Psoas muscle (tissue), 8 donors: Measurements from ENCODE around the gene CAPN8. TPM values are rescaled to one million over a fixed set of nuclear protein-coding genes. Genes with fewer than 3 reads are reported as not detected.

Experiments
- ATAC-seq, 4 donors: fragments of 200-7000 bp; cut with Tn5 transposase; one replicate each; pipeline ENCODE4 v1.9.1; 2020; ENCODE audit warnings: moderate library complexity in 3 of 4, mild to moderate bottlenecking in 2 of 4
- DNase-seq, 2 donors: peaks; one replicate each; pipeline ENCODE4 v3.0.0-alpha.2; 2020
- H3K27ac ChIP-seq: fragments of 200-600 bp; one replicate; pipeline ENCODE4 v1.8.0; 2022
- H3K27me3 ChIP-seq, 3 donors: fragments of 200-600 bp in 1 of 3; one replicate each; pipeline versions ENCODE4 v1.6.1 to v1.8.0; 2013 to 2022; ENCODE audit warnings: low read length in 2 of 3, mild to moderate bottlenecking in 2 of 3, moderate library complexity in 1 of 3; ENCODE audit not compliant: insufficient read depth in 3 of 3
- H3K36me3 ChIP-seq, 2 donors: fragments of 200-600 bp in 1 of 2; one replicate each; pipeline versions ENCODE4 v1.6.1 to v1.8.0; 2013 to 2022; ENCODE audit warnings: low read depth in 1 of 2, mild to moderate bottlenecking in 1 of 2, moderate library complexity in 1 of 2; ENCODE audit not compliant: insufficient read depth in 1 of 2
- H3K4me1 ChIP-seq: fragments of 200-600 bp; one replicate; pipeline ENCODE4 v1.8.0; 2022
- H3K4me3 ChIP-seq: fragments of 200-600 bp; one replicate; pipeline ENCODE4 v1.8.0; 2022; ENCODE audit warnings: mild to moderate bottlenecking
- H3K9me3 ChIP-seq: fragments of 200-600 bp; one replicate; pipeline ENCODE4 v1.8.0; 2022
- CTCF ChIP-seq: fragments of 200-600 bp; IDR thresholded peaks from one replicate; pipeline ENCODE4 v1.8.0; 2022; ENCODE audit warnings: antibody characterized with exemption
- WGBS, 3 donors: extraction: QIAGEN DNeasy Blood & Tissue Kit; methylation state at CpG; one replicate each; pipeline versions ENCODE4 v1.1.6 to v1.1.7; 2013; 5-methylcytosine and 5-hydroxymethylcytosine counted together
- intact Hi-C, 2 donors: fragments of 100-400 bp; cut with DNase I; formaldehyde crosslinking; loops; one replicate each; pipeline versions ENCODE4 v1.11.0 to v1.14.2; 2022
- polyA plus RNA-seq, 3 donors: library from polyadenylated mRNA; stranded (reverse); fragments of 200-250 nt; gene quantifications; one replicate each; pipeline ENCODE4 v1.2.3, GENCODE V29; 2013
- total RNA-seq, 4 donors: library from RNA; stranded (reverse); fragmentation: NEBNext Ultra II Directional in 2 of 4; extraction: Animal tissue kit (Norgen Biotek cat#: 25700) in 2 of 4; gene quantifications; one replicate each; pipeline versions ENCODE4 v1.2.1 to v1.2.4, GENCODE V29; 2021 to 2023
- donor health status: healthy with polysubstance abuse.
- donor health status: DM: no; HTN: no; CAD: no; lungs with moderate emphysema.
- donor health status: Bipolar disorder and iron deficiency.
- donor health status: healthy.
- donor health status: DM: yes; HTN: yes; CAD: no.
- donor health status: DM: no; HTN: no; CAD: no.
- donor health status: DM: no; HTN: no; CAD: no.
- donor health status: DM: yes; HTN: yes; CAD: no.

CAPN8 gene
- total and polyA plus RNA-seq, 7 donors, result 0.04 to 5.4 (median 0.78) TPM; not detected in 2

GRCh38 chr1:223496883-223497282 is 168.6 kb downstream of the CAPN8 start:
- Histone ChIP-seq H3K9me3 (no peaks in the 10 kb centered on the region), H3K4me3 (no peak overlapping the region), H3K36me3 (no peaks in the 10 kb centered on the region), H3K4me1 (no peaks in the 10 kb centered on the region), H3K27ac (no peak overlapping the region), H3K27me3 (no peaks in the 10 kb centered on the region)
- no peak for TF ChIP-seq CTCF
- intact Hi-C loops, result no loop called here
- no peak for ATAC-seq
- no peak for DNase-seq
- WGBS, 3 donors, result 83 to 88% (median 87%) methylated on average over 6 of the region's 6 CpGs

GRCh38 chr1:223494926-223495645 is 170.4 kb downstream of the CAPN8 start:
- no peaks in the 10 kb centered on the region for H3K4me1 ChIP-seq
- no peaks in the 10 kb centered on the region for H3K36me3 ChIP-seq
- no peaks in the 10 kb centered on the region for H3K9me3 ChIP-seq
- WGBS, 3 donors, result 88 to 92% (median 91%) methylated on average over 11 of the region's 11 CpGs
- DNase-seq, result no peak
- intact Hi-C loops, result no loop called here
- no peak for TF ChIP-seq CTCF
- no peak for ATAC-seq
- no peaks in the 10 kb centered on the region for H3K27me3 ChIP-seq
- no peak overlapping the region for H3K4me3 ChIP-seq
- H3K27ac ChIP-seq, result no peak overlapping the region

- no peaks in the 10 kb centered on the region for H3K36me3 ChIP-seq
- no peak for ATAC-seq
- H3K4me1 ChIP-seq, result no peaks in the 10 kb centered on the region
- intact Hi-C loops, result no loop called here
- no peak overlapping the region for H3K4me3 ChIP-seq
- no peak for TF ChIP-seq CTCF
- H3K27ac ChIP-seq, result no peak overlapping the region
- no peak for DNase-seq
- no peaks in the 10 kb centered on the region for H3K27me3 ChIP-seq
- 74 to 81% (median 79%) methylated on average over 7 of the region's 7 CpGs for WGBS, 3 donors
- H3K9me3 ChIP-seq, result no peaks in the 10 kb centered on the region
Measured at GRCh38 chr1:223492044-223492443, 173.5 kb downstream of the CAPN8 start.

Other genes starting within 250 kb of the CAPN8 start
- 100 to 1,000 TPM in 3 of 4 donors, 10 to 100 TPM in 1; 77.1 to 151 (median 105) TPM for gene CAPN2, start 46.8 kb upstream of the CAPN8 start, total RNA-seq
- gene CAPN2, start 46.8 kb upstream of the CAPN8 start, polyA plus RNA-seq, result 100 to 1,000 TPM in 1 of 3 donors, 10 to 100 TPM in 2; 47.6 to 157 (median 73.2) TPM
- gene TP53BP2, start 180.2 kb upstream of the CAPN8 start, total RNA-seq, result 10 to 100 TPM; 17.1 to 34.0 (median 25.8) TPM
- gene TP53BP2, start 180.2 kb upstream of the CAPN8 start, polyA plus RNA-seq, result 10 to 100 TPM; 10.6 to 15.1 (median 13.9) TPM